ENCODE results near the gene LRRC46. TPM values are rescaled to one million over a fixed set of nuclear protein-coding genes. Genes with fewer than 3 reads are reported as not detected.
A peak's percentile ranks its signal among the peaks of the same experiment; 100 is the strongest.

Gene LRRC46
- total and polyA plus RNA-seq, 2 of the 13 experiments (the other 11 are each of a cell fraction or from before 2014, with no cell fraction given): 0.09 TPM

DNA sequence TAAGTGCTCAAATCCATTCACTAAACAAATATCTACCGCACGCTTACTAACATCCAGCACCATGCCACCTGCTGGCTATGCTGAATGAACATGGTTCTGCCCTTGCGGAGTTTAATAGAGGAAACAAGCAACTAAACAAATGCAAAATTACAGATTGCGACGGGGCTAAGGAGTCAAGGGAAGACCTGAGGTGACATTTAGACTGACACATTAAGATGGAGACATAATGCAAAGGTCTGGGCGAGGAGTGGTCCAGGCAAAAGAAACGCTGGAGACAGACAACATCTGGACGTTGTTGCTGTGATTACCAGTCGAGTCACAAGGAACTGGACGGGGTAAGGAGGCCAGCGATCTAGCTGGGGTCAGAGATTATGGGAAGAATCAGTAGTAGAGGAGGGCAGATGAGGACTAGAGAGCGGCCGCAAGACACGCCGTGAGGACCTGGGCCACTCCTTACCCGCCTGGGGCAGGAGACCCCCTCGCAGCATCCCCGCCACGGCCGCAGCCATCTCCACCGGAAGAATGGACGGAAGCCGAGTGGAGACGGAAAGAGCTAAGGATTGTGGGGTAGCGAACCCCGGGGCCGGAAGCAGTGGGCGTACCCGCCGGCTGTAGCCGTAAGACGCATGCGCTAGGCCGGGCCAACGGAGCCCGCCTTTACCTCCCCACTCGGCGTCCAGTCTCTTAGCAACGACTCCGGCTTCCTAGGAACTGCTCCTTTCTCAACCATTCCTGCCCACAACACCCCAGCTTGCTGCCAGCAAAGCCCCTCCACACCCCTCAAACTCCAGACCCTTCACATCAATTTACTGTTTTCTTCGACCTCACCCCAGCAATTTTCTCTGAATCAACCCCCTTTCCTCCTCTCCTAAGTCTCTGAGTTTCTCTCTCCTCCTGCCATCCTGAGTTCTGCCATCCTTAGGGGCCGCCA is at the start of gene LRRC46, which contains the start of gene MRPL10 (continued):
- TF ChIP-seq, protein P1, sequence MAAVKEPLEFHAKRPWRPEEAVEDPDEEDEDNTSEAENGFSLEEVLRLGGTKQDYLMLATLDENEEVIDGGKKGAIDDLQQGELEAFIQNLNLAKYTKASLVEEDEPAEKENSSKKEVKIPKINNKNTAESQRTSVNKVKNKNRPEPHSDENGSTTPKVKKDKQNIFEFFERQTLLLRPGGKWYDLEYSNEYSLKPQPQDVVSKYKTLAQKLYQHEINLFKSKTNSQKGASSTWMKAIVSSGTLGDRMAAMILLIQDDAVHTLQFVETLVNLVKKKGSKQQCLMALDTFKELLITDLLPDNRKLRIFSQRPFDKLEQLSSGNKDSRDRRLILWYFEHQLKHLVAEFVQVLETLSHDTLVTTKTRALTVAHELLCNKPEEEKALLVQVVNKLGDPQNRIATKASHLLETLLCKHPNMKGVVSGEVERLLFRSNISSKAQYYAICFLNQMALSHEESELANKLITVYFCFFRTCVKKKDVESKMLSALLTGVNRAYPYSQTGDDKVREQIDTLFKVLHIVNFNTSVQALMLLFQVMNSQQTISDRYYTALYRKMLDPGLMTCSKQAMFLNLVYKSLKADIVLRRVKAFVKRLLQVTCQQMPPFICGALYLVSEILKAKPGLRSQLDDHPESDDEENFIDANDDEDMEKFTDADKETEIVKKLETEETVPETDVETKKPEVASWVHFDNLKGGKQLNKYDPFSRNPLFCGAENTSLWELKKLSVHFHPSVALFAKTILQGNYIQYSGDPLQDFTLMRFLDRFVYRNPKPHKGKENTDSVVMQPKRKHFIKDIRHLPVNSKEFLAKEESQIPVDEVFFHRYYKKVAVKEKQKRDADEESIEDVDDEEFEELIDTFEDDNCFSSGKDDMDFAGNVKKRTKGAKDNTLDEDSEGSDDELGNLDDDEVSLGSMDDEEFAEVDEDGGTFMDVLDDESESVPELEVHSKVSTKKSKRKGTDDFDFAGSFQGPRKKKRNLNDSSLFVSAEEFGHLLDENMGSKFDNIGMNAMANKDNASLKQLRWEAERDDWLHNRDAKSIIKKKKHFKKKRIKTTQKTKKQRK (IDR thresholded peaks at IDR 0.05; ENCODE audit: low read length): no peak
- TF ChIP-seq ZBTB21 (CRISPR knock-in tag; IDR thresholded peaks at IDR 0.05) (no peak), REXO4 (CRISPR knock-in tag; IDR thresholded peaks at IDR 0.05; ENCODE audit: borderline replicate concordance) (no peak), NFE2L1 (CRISPR knock-in tag; IDR thresholded peaks at IDR 0.05; ENCODE audit: borderline replicate concordance) (no peak), ZXDC (CRISPR knock-in tag; IDR thresholded peaks at IDR 0.05) (peak; percentile 93; the same call in 1 of the 2 replicates), PRMT3 (CRISPR knock-in tag; IDR thresholded peaks at IDR 0.05; ENCODE audit: borderline replicate concordance, low read depth) (no peak), SMYD3 (CRISPR knock-in tag; IDR thresholded peaks at IDR 0.05) (no peak), MIER3 (CRISPR knock-in tag; IDR thresholded peaks at IDR 0.05; ENCODE audit: borderline replicate concordance) (peak; percentile 80; the same call in 1 of the 2 replicates), ZSCAN29 (CRISPR knock-in tag; conservative IDR thresholded peaks at IDR 0.05) (0 out of 2 replicates have a peak, but pooled peaks have one; percentile 2), ZNF224 (CRISPR knock-in tag; IDR thresholded peaks at IDR 0.05) (peak; percentile 80; the same call in 1 of the 2 replicates), MIER2 (CRISPR knock-in tag; IDR thresholded peaks at IDR 0.05) (0 out of 2 replicates have a peak, but pooled peaks have one; percentile 61), ZNF503 (CRISPR knock-in tag; IDR thresholded peaks at IDR 0.05) (no peak), ZFP36 (IDR thresholded peaks at IDR 0.05; ENCODE audit: borderline replicate concordance, low read depth, low read length, partially characterized antibody) (no peak), ZNF569 (CRISPR knock-in tag; IDR thresholded peaks at IDR 0.05; ENCODE audit: borderline replicate concordance) (no peak)

All from HepG2 (cell line).